Measurements from ENCODE around the gene LBH. TPM values are rescaled to one million over a fixed set of nuclear protein-coding genes. Genes with fewer than 3 reads are reported as not detected.

Gene LBH
- polyA plus RNA-seq, 3 donors, result 0.41 to 0.76 (median 0.42) TPM

- H3K4me1 ChIP-seq (ENCODE audit: control insufficient read depth in 1 of 2, insufficient read depth in 2 of 2, low read length in 2 of 2), result no peaks in the 10 kb centered on the region
- no peak overlapping the region for H3K27ac Mint-ChIP-seq
- H3K36me3 ChIP-seq (replicated peaks in 1 of 2; ENCODE audit: control insufficient read depth in 1 of 2, insufficient read depth in 2 of 2, low read length in 2 of 2), result no peaks in the 10 kb centered on the region
- TF ChIP-seq CTCF (IDR thresholded peaks at IDR 0.05), result no peak
- no peak overlapping the region for H3K4me2 ChIP-seq (replicated peaks; ENCODE audit: extremely low read depth, low read length, poor library complexity, severe bottlenecking)
- peaks cover 3 to 5% (median 4%) of the 10 kb centered on the region in 3 donors for H3K27me3 Mint-ChIP-seq (ENCODE audit: low read depth in 3 of 3)
- H3K4me1 Mint-ChIP-seq, result no peaks in the 10 kb centered on the region
- no peaks in the 10 kb centered on the region for H3K79me2 ChIP-seq (ENCODE audit: insufficient read depth, low read length)
- no peak overlapping the region for H3K9ac ChIP-seq (ENCODE audit: insufficient read depth, low read length, poor library complexity, severe bottlenecking)
- no peak overlapping the region for H3K4me3 Mint-ChIP-seq
- intact Hi-C loops (cut with micrococcal nuclease), result no loop called here
- no peak for DNase-seq
- H3K27me3 ChIP-seq (ENCODE audit: control insufficient read depth in 2 of 2, insufficient read depth in 2 of 2, low read length in 2 of 2), result no peaks in the 10 kb centered on the region
- no peak overlapping the region for H3K4me3 ChIP-seq (replicated peaks in 1 of 3; ENCODE audit: low read depth in 2 of 3, low read length in 3 of 3)
- peaks cover 4 to 24% (median 16%) of the 10 kb centered on the region in 7 donors for H3K9me3 Mint-ChIP-seq
- no peaks in the 10 kb centered on the region for H3K36me3 Mint-ChIP-seq
- 100% methylated on average over 2 of the region's 4 CpGs for WGBS (ENCODE audit: insufficient coverage)
- peaks cover 0 to 16% of the 10 kb centered on the region in 2 donors for H3K9me3 ChIP-seq (replicated peaks in 1 of 2; ENCODE audit: control insufficient read depth in 1 of 2, insufficient read depth in 1 of 2, low read length in 2 of 2)
- no peak overlapping the region for H2AFZ ChIP-seq (ENCODE audit: insufficient read depth, low read depth, low read length, poor library complexity, severe bottlenecking)
- H3K27ac ChIP-seq (ENCODE audit: low read depth in 1 of 2, low read length in 2 of 2), result no peak overlapping the region
- no peaks in the 10 kb centered on the region for H4K20me1 ChIP-seq (ENCODE audit: insufficient read depth, low read length)
Observed at GRCh38 chr2:30306522-30306921, 75.2 kb downstream of the LBH start.

GRCh38 chr2:30308280-30308679 is 76.9 kb downstream of the LBH start:
- no peak for DNase-seq
- H2AFZ ChIP-seq (ENCODE audit: insufficient read depth, low read depth, low read length, poor library complexity, severe bottlenecking), result no peak overlapping the region
- no peak for TF ChIP-seq CTCF (IDR thresholded peaks at IDR 0.05)
- Mint-ChIP-seq H3K9me3 (peaks cover 4 to 24% (median 16%) of the 10 kb centered on the region in 7 donors), H3K36me3 (no peaks in the 10 kb centered on the region), H3K4me3 (no peak overlapping the region), H3K4me1 (no peaks in the 10 kb centered on the region), H3K27me3 (ENCODE audit: low read depth in 3 of 3) (peaks cover 2 to 4% (median 3%) of the 10 kb centered on the region in 3 donors), H3K27ac (no peak overlapping the region)
- no peak overlapping the region for H3K27ac ChIP-seq (ENCODE audit: low read depth in 1 of 2, low read length in 2 of 2)
- intact Hi-C loops (cut with micrococcal nuclease), result no loop called here
- H4K20me1 ChIP-seq (ENCODE audit: insufficient read depth, low read length), result no peaks in the 10 kb centered on the region
- no peak overlapping the region for H3K4me2 ChIP-seq (replicated peaks; ENCODE audit: extremely low read depth, low read length, poor library complexity, severe bottlenecking)
- H3K9me3 ChIP-seq (replicated peaks in 1 of 2; ENCODE audit: control insufficient read depth in 1 of 2, insufficient read depth in 1 of 2, low read length in 2 of 2), result peaks cover 0 to 16% of the 10 kb centered on the region in 2 donors
- H3K4me1 ChIP-seq (ENCODE audit: control insufficient read depth in 1 of 2, insufficient read depth in 2 of 2, low read length in 2 of 2), result no peaks in the 10 kb centered on the region
- no peaks in the 10 kb centered on the region for H3K79me2 ChIP-seq (ENCODE audit: insufficient read depth, low read length)
- no peaks in the 10 kb centered on the region for H3K27me3 ChIP-seq (ENCODE audit: control insufficient read depth in 2 of 2, insufficient read depth in 2 of 2, low read length in 2 of 2)
- WGBS (ENCODE audit: insufficient coverage), result 95% methylated on average over 2 of the region's 2 CpGs
- H3K4me3 ChIP-seq (replicated peaks in 1 of 3; ENCODE audit: low read depth in 2 of 3, low read length in 3 of 3), result no peak overlapping the region
- no peak overlapping the region for H3K9ac ChIP-seq (ENCODE audit: insufficient read depth, low read length, poor library complexity, severe bottlenecking)
- H3K36me3 ChIP-seq (replicated peaks in 1 of 2; ENCODE audit: control insufficient read depth in 1 of 2, insufficient read depth in 2 of 2, low read length in 2 of 2), result no peaks in the 10 kb centered on the region

Small RNA genes lying within 50 kb of the gene (small RNA-seq; reads per million reads assigned to genes)
- gene SNORA10B (ENCODE audit: insufficient read length, low read depth), result not detected

Other genes with a start within 250 kb of the LBH start
- gene YPEL5, start 84.5 kb upstream of the LBH start, polyA plus RNA-seq, result 100 to 1,000 TPM; 231 to 254 (median 235) TPM
- 1 to 10 TPM; 1.2 to 5.7 (median 1.3) TPM for gene LCLAT1, start 215.7 kb downstream of the LBH start, polyA plus RNA-seq

Measured in CD14-positive monocyte (primary cell).